Measurements from ENCODE around the gene ACBD5.

ACBD5 gene

GRCh38 chr10:27188897-27189296 lies 51.7 kb downstream of the ACBD5 start:
- no peaks in the 10 kb centered on the region for H3K36me3 ChIP-seq (ENCODE audit: control insufficient read depth, insufficient read depth, low read length)
- H3K79me2 ChIP-seq, result no peaks in the 10 kb centered on the region
- H3K27ac ChIP-seq, result no peak overlapping the region
- no peak for TF ChIP-seq CTCF (IDR thresholded peaks at IDR 0.05)
- no peak overlapping the region for H3K4me3 ChIP-seq (ENCODE audit: low read depth, low read length)
- H3K4me1 ChIP-seq, result no peaks in the 10 kb centered on the region
- H3K4me2 ChIP-seq (ENCODE audit: low read length), result no peak overlapping the region
- no peak overlapping the region for H3K9ac ChIP-seq
- H2AFZ ChIP-seq, result no peak overlapping the region
- no peaks in the 10 kb centered on the region for H3K9me3 ChIP-seq (ENCODE audit: control insufficient read depth, low read length)
- no peaks in the 10 kb centered on the region for H3K27me3 ChIP-seq (ENCODE audit: control insufficient read depth, insufficient read depth, low read length)

DNA sequence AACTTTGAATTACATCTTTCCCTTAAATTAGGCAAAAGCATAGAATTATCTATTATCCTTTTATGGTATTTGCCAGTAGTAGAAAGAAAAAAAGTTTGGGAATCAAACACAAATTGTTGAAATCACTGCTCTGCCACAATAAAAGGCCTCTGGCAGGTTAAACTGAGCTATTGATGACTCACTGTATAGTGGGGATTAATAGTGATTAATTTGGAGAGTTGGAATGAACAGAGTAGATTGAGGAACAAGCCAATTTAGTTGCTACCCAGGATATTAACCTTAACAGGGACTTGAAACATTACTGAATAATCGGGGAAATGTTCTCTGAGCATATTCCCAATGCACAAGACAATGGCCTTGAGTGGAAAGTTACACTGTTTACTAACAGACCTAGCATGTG lies 52.3 kb downstream of the ACBD5 start:
- no peaks in the 10 kb centered on the region for H3K4me1 ChIP-seq
- H3K36me3 ChIP-seq (ENCODE audit: control insufficient read depth, insufficient read depth, low read length), result no peaks in the 10 kb centered on the region
- no peak overlapping the region for H3K4me2 ChIP-seq (ENCODE audit: low read length)
- H3K9ac ChIP-seq, result no peak overlapping the region
- no peak overlapping the region for H3K27ac ChIP-seq
- TF ChIP-seq CTCF (IDR thresholded peaks at IDR 0.05), result no peak
- H3K79me2 ChIP-seq, result no peaks in the 10 kb centered on the region
- H3K4me3 ChIP-seq (ENCODE audit: low read depth, low read length), result no peak overlapping the region
- H3K9me3 ChIP-seq (ENCODE audit: control insufficient read depth, low read length), result no peaks in the 10 kb centered on the region
- H2AFZ ChIP-seq, result no peak overlapping the region
- no peaks in the 10 kb centered on the region for H3K27me3 ChIP-seq (ENCODE audit: control insufficient read depth, insufficient read depth, low read length)

DNA sequence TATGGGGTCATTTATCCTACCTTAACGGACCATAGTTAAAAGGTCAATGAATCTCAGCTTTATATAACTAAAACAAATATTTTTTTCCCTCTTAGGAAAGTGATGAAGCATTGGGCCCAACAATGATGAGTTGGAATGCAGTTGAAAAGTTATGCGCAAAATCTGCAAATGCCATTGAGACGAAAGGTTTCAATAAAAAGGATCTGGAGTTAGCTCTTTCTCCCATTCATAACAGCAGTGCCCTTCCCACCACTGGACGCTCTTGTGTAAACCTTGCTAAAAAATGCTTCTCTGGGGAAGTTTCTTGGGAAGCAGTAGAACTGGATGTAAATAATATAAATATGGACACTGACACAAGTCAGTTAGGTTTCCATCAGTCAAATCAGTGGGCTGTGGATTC lies 70.7 kb downstream of the ACBD5 start:
- no peak overlapping the region for H3K27ac ChIP-seq
- TF ChIP-seq CTCF (IDR thresholded peaks at IDR 0.05), result no peak
- no peaks in the 10 kb centered on the region for H3K36me3 ChIP-seq (ENCODE audit: control insufficient read depth, insufficient read depth, low read length)
- no peaks in the 10 kb centered on the region for H3K9me3 ChIP-seq (ENCODE audit: control insufficient read depth, low read length)
- H3K4me1 ChIP-seq, result no peaks in the 10 kb centered on the region
- H3K27me3 ChIP-seq (ENCODE audit: control insufficient read depth, insufficient read depth, low read length), result no peaks in the 10 kb centered on the region
- no peak overlapping the region for H3K4me2 ChIP-seq (ENCODE audit: low read length)
- H3K4me3 ChIP-seq (ENCODE audit: low read depth, low read length), result no peak overlapping the region
- no peaks in the 10 kb centered on the region for H3K79me2 ChIP-seq
- no peak overlapping the region for H2AFZ ChIP-seq
- H3K9ac ChIP-seq, result no peak overlapping the region

DNA sequence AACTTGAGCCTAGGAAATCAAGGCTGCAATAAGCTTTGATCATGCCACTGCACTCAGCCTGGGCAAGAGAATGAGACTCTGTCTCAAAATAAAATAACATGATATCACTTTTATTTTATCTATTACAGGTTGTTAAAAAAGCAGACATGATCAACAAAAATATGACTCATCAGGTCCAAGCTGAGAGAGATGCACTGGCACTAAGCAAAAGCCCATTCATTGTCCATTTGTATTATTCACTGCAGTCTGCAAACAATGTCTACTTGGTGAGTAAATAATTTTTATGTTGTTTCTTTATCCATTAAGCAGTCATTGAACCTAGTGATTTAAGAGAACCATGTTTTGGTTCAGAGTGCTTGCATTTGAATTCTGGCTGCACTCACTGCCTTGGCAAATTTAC lies 82.2 kb downstream of the ACBD5 start:
- H3K4me3 ChIP-seq (ENCODE audit: low read depth, low read length), result no peak overlapping the region

More for the DNA sequence above, 82.2 kb downstream of the ACBD5 start:
- H3K79me2 ChIP-seq, result peaks cover 5% of the 10 kb centered on the region
- no peak overlapping the region for H3K4me2 ChIP-seq (ENCODE audit: low read length)
- no peaks in the 10 kb centered on the region for H3K9me3 ChIP-seq (ENCODE audit: control insufficient read depth, low read length)
- H2AFZ ChIP-seq, result no peak overlapping the region
- no peaks in the 10 kb centered on the region for H3K4me1 ChIP-seq
- H3K27ac ChIP-seq, result no peak overlapping the region
- no peak overlapping the region for H3K9ac ChIP-seq
- no peaks in the 10 kb centered on the region for H3K36me3 ChIP-seq (ENCODE audit: control insufficient read depth, insufficient read depth, low read length)
- no peak for TF ChIP-seq CTCF (IDR thresholded peaks at IDR 0.05)
- no peaks in the 10 kb centered on the region for H3K27me3 ChIP-seq (ENCODE audit: control insufficient read depth, insufficient read depth, low read length)

Measured in parathyroid adenoma (tissue), 2 donors.